ENCODE measurements around the gene NUDT19. TPM values are rescaled to one million over a fixed set of nuclear protein-coding genes. Genes with fewer than 3 reads are reported as not detected.

NUDT19 gene
- total and polyA plus RNA-seq, 12 donors: 6.8 to 34.9 (median 20.9) TPM

DNA sequence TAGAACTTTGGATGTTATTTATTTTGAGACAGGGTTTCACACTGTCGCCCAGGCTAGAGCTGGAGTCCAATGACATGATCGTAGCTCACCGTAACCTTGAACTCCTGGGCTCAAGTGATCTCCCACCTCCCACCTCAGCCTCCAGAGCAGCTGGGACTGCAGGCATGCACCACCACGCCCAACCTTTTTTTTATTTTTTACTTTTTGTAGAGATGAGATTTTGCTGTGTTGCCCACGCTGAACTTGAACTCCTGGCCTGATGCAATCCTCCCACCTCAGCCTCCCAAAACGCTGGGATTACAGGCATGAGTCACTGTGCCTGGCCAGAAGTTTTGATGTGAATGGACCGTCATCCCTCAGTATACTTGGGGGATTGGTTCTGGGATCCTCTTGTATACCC lies 30.3 kb upstream of the NUDT19 start:
- Histone ChIP-seq H3K4me1 (replicated peaks in 1 of 2) (no peaks in the 10 kb centered on the region), H3K4me3 (no peak overlapping the region), H3K27ac (no peak overlapping the region), H3K27me3 (no peaks in the 10 kb centered on the region), H3K9me3 (replicated peaks in 1 of 3) (no peaks in the 10 kb centered on the region), H3K36me3 (replicated peaks in 1 of 2) (peaks cover 0 to 7% of the 10 kb centered on the region in 2 donors)
- DNase-seq: no peak
- 78 to 83% (median 83%) methylated on average over 7 of the region's 7 CpGs for WGBS, 4 donors
- intact Hi-C loops (cut with DNase I): no loop called here
- TF ChIP-seq CTCF (IDR thresholded peaks at IDR 0.05): no peak
- TF ChIP-seq POLR2A (IDR thresholded peaks at IDR 0.05): no peak

- Histone ChIP-seq H3K4me1 (replicated peaks in 1 of 2) (no peaks in the 10 kb centered on the region), H3K36me3 (replicated peaks in 1 of 2) (peaks cover 0 to 7% of the 10 kb centered on the region in 2 donors), H3K27me3 (no peaks in the 10 kb centered on the region), H3K9me3 (replicated peaks in 1 of 3) (no peaks in the 10 kb centered on the region), H3K4me3 (no peak overlapping the region), H3K27ac (no peak overlapping the region)
- peak in 3 of 7 donors; percentile 26 to 44 (median 35) for DNase-seq
- no peak for TF ChIP-seq POLR2A (IDR thresholded peaks at IDR 0.05)
- no peak for TF ChIP-seq CTCF (IDR thresholded peaks at IDR 0.05)
- WGBS, 4 donors: 32 to 49% (median 38%) methylated on average over 3 of the region's 3 CpGs
- intact Hi-C loops (cut with DNase I): no loop called here
Observed at GRCh38 chr19:32662186-32662585, 29.4 kb upstream of the NUDT19 start.

DNA sequence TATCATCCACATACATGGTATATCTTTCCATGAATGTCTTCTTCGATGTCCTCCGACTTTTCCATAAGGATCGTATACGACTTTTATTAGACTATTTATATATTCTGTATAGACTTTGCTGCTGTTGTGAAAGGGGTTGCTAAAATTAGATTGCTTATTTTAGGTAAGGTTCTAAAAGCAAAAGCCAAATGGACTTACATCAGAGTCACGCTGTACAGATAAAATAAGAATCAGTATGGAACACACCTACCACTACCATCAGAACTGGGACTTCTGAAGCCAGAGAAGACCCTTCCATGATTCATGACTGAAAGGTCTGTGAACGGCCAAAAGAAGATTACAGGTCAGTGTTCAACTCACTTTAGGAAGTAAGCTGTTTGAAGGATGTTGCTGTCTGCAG lies 25.5 kb upstream of the NUDT19 start:
- Histone ChIP-seq H3K27ac (no peak overlapping the region), H3K4me1 (replicated peaks in 1 of 2) (peaks cover 0 to 6% of the 10 kb centered on the region in 2 donors), H3K4me3 (no peak overlapping the region), H3K27me3 (no peaks in the 10 kb centered on the region), H3K9me3 (replicated peaks in 1 of 3) (no peaks in the 10 kb centered on the region), H3K36me3 (replicated peaks in 1 of 2) (no peaks in the 10 kb centered on the region)
- TF ChIP-seq POLR2A (IDR thresholded peaks at IDR 0.05) (no peak), CTCF (IDR thresholded peaks at IDR 0.05) (no peak)
- WGBS, 4 donors: 92 to 95% (median 93%) methylated on average over 6 of the region's 6 CpGs
- intact Hi-C loops (cut with DNase I): no loop called here
- DNase-seq: no peak

DNA sequence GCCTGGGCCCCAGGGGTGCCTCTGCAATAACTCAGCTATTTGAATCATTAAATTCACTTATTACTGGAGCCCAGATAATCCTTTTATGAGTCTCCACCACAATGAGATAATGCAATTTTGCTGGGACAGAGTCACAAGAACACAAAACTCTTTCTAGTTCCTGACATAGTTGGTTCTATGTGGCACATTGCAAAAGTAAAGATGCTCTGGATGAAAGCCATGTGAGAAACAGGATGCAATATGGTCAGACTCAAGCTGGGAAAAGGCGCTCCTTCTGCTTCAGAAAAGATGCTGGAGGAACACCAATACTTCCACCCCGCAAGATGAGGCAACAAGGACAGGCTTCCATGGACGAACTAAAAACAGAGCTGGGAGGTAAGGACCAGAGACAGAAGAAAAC lies 22.3 kb upstream of the NUDT19 start:
- intact Hi-C loops (cut with DNase I): no loop called here
- Histone ChIP-seq H3K4me1 (replicated peaks in 1 of 2) (peaks cover 6 to 19% of the 10 kb centered on the region in 2 donors), H3K27me3 (no peaks in the 10 kb centered on the region), H3K4me3 (no peak overlapping the region), H3K9me3 (replicated peaks in 1 of 3) (no peaks in the 10 kb centered on the region), H3K36me3 (replicated peaks in 1 of 2) (no peaks in the 10 kb centered on the region), H3K27ac (no peak overlapping the region)
- WGBS, 4 donors: 82 to 96% (median 85%) methylated on average over 3 of the region's 3 CpGs
- no peak for TF ChIP-seq CTCF (IDR thresholded peaks at IDR 0.05)
- no peak for DNase-seq
